CD4-positive, alpha-beta T cell (primary cell): Measurements from ENCODE around the gene NOMO2. TPM values are rescaled to one million over a fixed set of nuclear protein-coding genes. Genes with fewer than 3 reads are reported as not detected.
A peak's percentile ranks its signal among the peaks of the same experiment; 100 is the strongest.
"Not testable (repeated sequence)": the region's sequence is repeated elsewhere in the genome, so short reads cannot be mapped to it uniquely, and the experiment has no call there.

Source experiments
- ATAC-seq: fragments of 200-7000 bp; cut with Tn5 transposase; one replicate; pipeline ENCODE4 v1.10.0; 2022; ENCODE audit warnings: mild to moderate bottlenecking; ENCODE audit not compliant: poor library complexity
- CTCF ChIA-PET: fragments of 350-600 bp; sonication (Branson Sonifier 250); formaldehyde crosslinking; loops from one replicate; lab custom pipeline; 2021; ENCODE audit warnings: antibody characterized with exemption, inconsistent platforms; lab: Charles Lee
- POLR2A ChIA-PET: fragments of 350-600 bp; sonication (Branson Sonifier 250); formaldehyde crosslinking; loops from one replicate; lab custom pipeline; 2021; ENCODE audit warnings: antibody characterized with exemption, inconsistent platforms; lab: Charles Lee
- DNase-seq, 14 experiments: peaks; one replicate each; pipeline ENCODE4 v3.0.0-alpha.2; 2013 to 2020; ENCODE audit warnings: mixed read lengths in 2 of 14
- H3K27ac ChIP-seq, 2 donors: one replicate each; pipeline versions ENCODE4 v1.5.1 to v1.7.0; 2013; ENCODE audit warnings: low read length in 2 of 2, low read depth in 1 of 2, mild to moderate bottlenecking in 1 of 2
- H3K27me3 ChIP-seq, 2 experiments: 1 replicate in 1 of 2; 2 replicates in 1 of 2; pipeline versions ENCODE4 v1.6.1 to v1.7.0; 2013; ENCODE audit warnings: low read length in 2 of 2, control low read depth in 1 of 2, mild to moderate bottlenecking in 1 of 2, moderate library complexity in 1 of 2; ENCODE audit not compliant: insufficient read depth in 2 of 2, control insufficient read depth in 1 of 2
- H3K36me3 ChIP-seq: one replicate; pipeline ENCODE4 v1.6.1; 2013; ENCODE audit warnings: low read length, control low read depth; ENCODE audit not compliant: insufficient read depth
- H3K4me1 ChIP-seq: one replicate; pipeline ENCODE4 v1.6.1; 2013; ENCODE audit warnings: low read length, control low read depth; ENCODE audit not compliant: insufficient read depth
- H3K4me3 ChIP-seq: one replicate; pipeline ENCODE4 v1.5.1; 2013; ENCODE audit warnings: mild to moderate bottlenecking, low read length, moderate library complexity
- H3K9me3 ChIP-seq, 2 experiments: 1 replicate in 1 of 2; 2 replicates in 1 of 2; pipeline versions ENCODE4 v1.6.1 to v1.7.0; 2013; ENCODE audit warnings: low read length in 2 of 2, mild to moderate bottlenecking in 2 of 2, control low read depth in 1 of 2, moderate library complexity in 1 of 2; ENCODE audit not compliant: control insufficient read depth in 1 of 2, insufficient read depth in 1 of 2
- H3K27ac Mint-ChIP-seq: one replicate; pipeline ENCODE4 v1.8.0; 2020; ENCODE audit warnings: mixed read lengths
- H3K27me3 Mint-ChIP-seq: one replicate; pipeline ENCODE4 v1.8.0; 2021; ENCODE audit warnings: mixed read lengths
- H3K36me3 Mint-ChIP-seq: one replicate; pipeline ENCODE4 v1.8.0; 2021; ENCODE audit warnings: low read depth, mixed read lengths
- H3K4me1 Mint-ChIP-seq: one replicate; pipeline ENCODE4 v1.8.0; 2021; ENCODE audit warnings: low read depth, mixed read lengths
- H3K4me3 Mint-ChIP-seq: one replicate; pipeline ENCODE4 v1.8.0; 2020; ENCODE audit warnings: mild to moderate bottlenecking, mixed read lengths
- H3K9me3 Mint-ChIP-seq: one replicate; pipeline ENCODE4 v1.8.0; 2020; ENCODE audit warnings: mixed read lengths
- intact Hi-C, 2 experiments: fragments of 100-400 bp; cut with DNase I in 1 of 2; cut with micrococcal nuclease in 1 of 2; formaldehyde crosslinking; loops; one replicate each; pipeline versions ENCODE4 v1.15.1 to v1.9.0; 2023 to 2025; cut with DNase I, micrococcal nuclease
- total RNA-seq, 174 experiments: library from RNA in 2 of 174; stranded (reverse) in 2 of 174; gene quantifications; one replicate each; pipeline ENCODE4 v1.2.3 and lab custom pipeline; 2021 to 2026
- TF ChIP-seq, protein P1 (sequence below): fragments of 200-600 bp; IDR thresholded peaks from one replicate; pipeline ENCODE4 v1.8.0; 2022; ENCODE audit warnings: antibody characterized with exemption, mild to moderate bottlenecking

The NOMO2 gene
- total RNA-seq, 2 experiments from 2014 or later, result 46.1 to 48.5 TPM

DNA sequence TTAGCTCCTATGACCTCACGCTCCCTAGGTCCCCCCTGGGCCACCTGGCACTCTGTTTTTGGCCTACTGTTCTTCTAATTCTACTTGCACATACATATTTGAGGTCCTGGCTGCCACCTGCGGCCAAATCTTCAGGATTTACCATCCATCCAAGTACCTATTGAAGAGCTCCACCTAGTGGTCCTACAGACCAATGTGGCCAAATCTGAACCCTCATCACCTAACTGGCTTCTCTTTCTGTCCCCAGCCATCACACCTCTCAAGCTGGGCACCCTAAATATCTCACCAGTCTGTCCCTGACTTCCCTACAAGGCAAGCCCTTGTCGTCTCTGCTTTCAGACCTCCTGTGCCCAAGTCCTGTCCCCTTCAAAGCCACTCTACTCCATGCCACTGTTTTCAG lies 24.9 kb downstream of the NOMO2 start:
- DNase-seq, H3K9me3 Mint-ChIP-seq, H3K27ac ChIP-seq, ATAC-seq, POLR2A ChIA-PET, H3K9me3 ChIP-seq, H3K36me3 ChIP-seq, CTCF ChIA-PET, H3K4me1 Mint-ChIP-seq, H3K27me3 Mint-ChIP-seq, intact Hi-C loops, H3K27ac Mint-ChIP-seq, H3K27me3 ChIP-seq, H3K4me3 ChIP-seq, H3K4me3 Mint-ChIP-seq, H3K4me1 ChIP-seq: not testable (repeated sequence)
- peaks cover 16% of the 10 kb centered on the region for H3K36me3 Mint-ChIP-seq
- TF ChIP-seq, protein P1, sequence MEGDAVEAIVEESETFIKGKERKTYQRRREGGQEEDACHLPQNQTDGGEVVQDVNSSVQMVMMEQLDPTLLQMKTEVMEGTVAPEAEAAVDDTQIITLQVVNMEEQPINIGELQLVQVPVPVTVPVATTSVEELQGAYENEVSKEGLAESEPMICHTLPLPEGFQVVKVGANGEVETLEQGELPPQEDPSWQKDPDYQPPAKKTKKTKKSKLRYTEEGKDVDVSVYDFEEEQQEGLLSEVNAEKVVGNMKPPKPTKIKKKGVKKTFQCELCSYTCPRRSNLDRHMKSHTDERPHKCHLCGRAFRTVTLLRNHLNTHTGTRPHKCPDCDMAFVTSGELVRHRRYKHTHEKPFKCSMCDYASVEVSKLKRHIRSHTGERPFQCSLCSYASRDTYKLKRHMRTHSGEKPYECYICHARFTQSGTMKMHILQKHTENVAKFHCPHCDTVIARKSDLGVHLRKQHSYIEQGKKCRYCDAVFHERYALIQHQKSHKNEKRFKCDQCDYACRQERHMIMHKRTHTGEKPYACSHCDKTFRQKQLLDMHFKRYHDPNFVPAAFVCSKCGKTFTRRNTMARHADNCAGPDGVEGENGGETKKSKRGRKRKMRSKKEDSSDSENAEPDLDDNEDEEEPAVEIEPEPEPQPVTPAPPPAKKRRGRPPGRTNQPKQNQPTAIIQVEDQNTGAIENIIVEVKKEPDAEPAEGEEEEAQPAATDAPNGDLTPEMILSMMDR, result peak; percentile 14

DNA sequence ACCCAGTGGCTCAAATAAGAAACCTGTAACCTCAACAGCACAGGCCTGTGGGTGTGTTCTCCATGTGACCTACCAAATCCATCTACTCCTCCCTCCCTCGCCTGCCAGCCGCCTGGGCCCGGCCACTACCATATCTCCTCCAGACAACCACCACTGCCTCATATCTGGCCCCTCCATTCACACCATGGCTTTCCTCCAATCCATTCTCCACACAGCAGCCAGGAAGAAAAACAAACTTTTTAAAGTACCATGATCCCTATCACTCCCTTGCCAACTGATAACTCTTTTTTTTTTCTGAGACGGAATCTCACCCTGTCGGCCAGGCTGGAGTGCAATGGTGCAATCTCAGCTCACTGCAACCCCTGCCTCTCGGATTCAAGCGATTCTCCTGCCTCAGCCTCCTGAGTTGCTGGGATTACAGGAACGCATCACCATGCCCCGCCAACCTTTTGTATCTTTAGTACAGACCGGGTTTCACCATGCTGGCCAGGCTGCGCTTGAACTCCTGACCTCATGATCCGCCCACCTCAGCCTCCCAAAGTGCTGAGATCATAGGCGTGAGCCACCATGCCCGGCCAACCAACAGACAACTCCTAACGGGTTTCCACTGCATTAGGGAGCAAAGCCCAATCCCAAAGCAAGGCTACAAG lies 26.3 kb downstream of the NOMO2 start:
- H3K4me1 ChIP-seq, ATAC-seq, H3K27ac Mint-ChIP-seq, H3K27me3 ChIP-seq, CTCF ChIA-PET, DNase-seq, H3K27ac ChIP-seq, H3K4me3 Mint-ChIP-seq, H3K27me3 Mint-ChIP-seq, H3K4me3 ChIP-seq, H3K4me1 Mint-ChIP-seq, POLR2A ChIA-PET, H3K9me3 Mint-ChIP-seq, H3K9me3 ChIP-seq, H3K36me3 ChIP-seq, intact Hi-C loops: not testable (repeated sequence)
- peaks cover 16% of the 10 kb centered on the region for H3K36me3 Mint-ChIP-seq

- CTCF ChIA-PET, result not testable (repeated sequence)
Observed at GRCh38 chr16:18534308-18534707, 27.6 kb downstream of the NOMO2 start.

GRCh38 chr16:18531323-18531722 lies 30.6 kb downstream of the NOMO2 start:
- peaks cover 18% of the 10 kb centered on the region for H3K36me3 Mint-ChIP-seq
- H3K4me3 ChIP-seq, H3K4me1 ChIP-seq, H3K9me3 ChIP-seq, H3K4me3 Mint-ChIP-seq, DNase-seq, ATAC-seq, H3K27me3 ChIP-seq, POLR2A ChIA-PET, H3K27me3 Mint-ChIP-seq, H3K27ac ChIP-seq, CTCF ChIA-PET, H3K27ac Mint-ChIP-seq, H3K9me3 Mint-ChIP-seq, H3K4me1 Mint-ChIP-seq, intact Hi-C loops: not testable (repeated sequence)
- peaks cover 12% of the 10 kb centered on the region for H3K36me3 ChIP-seq

More at GRCh38 chr16:18534308-18534707, 27.6 kb downstream of the NOMO2 start:
- POLR2A ChIA-PET, H3K27ac Mint-ChIP-seq, H3K4me3 ChIP-seq, H3K27me3 ChIP-seq, H3K36me3 ChIP-seq, H3K27ac ChIP-seq, intact Hi-C loops, H3K9me3 Mint-ChIP-seq, H3K9me3 ChIP-seq, H3K4me1 Mint-ChIP-seq, DNase-seq, H3K27me3 Mint-ChIP-seq, H3K4me3 Mint-ChIP-seq, ATAC-seq, H3K4me1 ChIP-seq: not testable (repeated sequence)
- H3K36me3 Mint-ChIP-seq, result peaks cover 12% of the 10 kb centered on the region

- ATAC-seq, H3K4me3 ChIP-seq, POLR2A ChIA-PET, H3K4me1 Mint-ChIP-seq, H3K27me3 ChIP-seq, intact Hi-C loops, H3K9me3 Mint-ChIP-seq, CTCF ChIA-PET, H3K27ac ChIP-seq, DNase-seq, H3K27ac Mint-ChIP-seq, H3K27me3 Mint-ChIP-seq, H3K4me1 ChIP-seq, H3K4me3 Mint-ChIP-seq, H3K9me3 ChIP-seq: not testable (repeated sequence)
- peaks cover 17% of the 10 kb centered on the region for H3K36me3 Mint-ChIP-seq
- peaks cover 12% of the 10 kb centered on the region for H3K36me3 ChIP-seq
Observed at GRCh38 chr16:18530329-18530728, 31.6 kb downstream of the NOMO2 start.

GRCh38 chr16:18526547-18526946 lies 35.4 kb downstream of the NOMO2 start:
- H3K4me3 Mint-ChIP-seq, H3K9me3 ChIP-seq, H3K4me1 Mint-ChIP-seq, H3K27me3 ChIP-seq, H3K27ac ChIP-seq, CTCF ChIA-PET, H3K27me3 Mint-ChIP-seq, H3K9me3 Mint-ChIP-seq, H3K4me1 ChIP-seq, DNase-seq, H3K27ac Mint-ChIP-seq, ATAC-seq, POLR2A ChIA-PET, H3K4me3 ChIP-seq, intact Hi-C loops: not testable (repeated sequence)
- H3K36me3 ChIP-seq, result peaks cover 12% of the 10 kb centered on the region
- peaks cover 15% of the 10 kb centered on the region for H3K36me3 Mint-ChIP-seq
